Endothelial cell of umbilical vein (primary cell): ENCODE measurements around the gene CAMK2D.

Source experiments
- FOS ChIP-seq: IDR thresholded peaks from 2 replicates; pipeline ENCODE4 v1.6.1; 2011; ENCODE audit warnings: mild to moderate bottlenecking, low read length, moderate library complexity, borderline replicate concordance; ENCODE audit not compliant: insufficient read depth
- JUN ChIP-seq: IDR thresholded peaks from 2 replicates; pipeline ENCODE4 v1.6.1; 2011; ENCODE audit warnings: borderline replicate concordance, low read depth; ENCODE audit not compliant: insufficient read length, insufficient read depth
- MYC ChIP-seq: IDR thresholded peaks from one replicate; pipeline ENCODE4 v1.6.1; 2011; ENCODE audit warnings: mild to moderate bottlenecking, low read depth, low read length
- POLR2A ChIP-seq: IDR thresholded peaks from 2 replicates; pipeline ENCODE4 v1.6.1; 2012; ENCODE audit warnings: low read depth, mild to moderate bottlenecking, control low read depth, low read length
- TF ChIP-seq, protein P1 (sequence below), 2 donors: IDR thresholded peaks; 1 replicate in 1 of 2; 2 replicates in 1 of 2; pipeline ENCODE4 v1.5.1; 2011; ENCODE audit warnings: low read length in 2 of 2, mild to moderate bottlenecking in 2 of 2, moderate library complexity in 2 of 2, control low read depth in 1 of 2, inconsistent platforms in 1 of 2, low read depth in 1 of 2; ENCODE audit not compliant: insufficient read depth in 1 of 2; ENCODE audit errors: extremely low read depth in 1 of 2

DNA sequence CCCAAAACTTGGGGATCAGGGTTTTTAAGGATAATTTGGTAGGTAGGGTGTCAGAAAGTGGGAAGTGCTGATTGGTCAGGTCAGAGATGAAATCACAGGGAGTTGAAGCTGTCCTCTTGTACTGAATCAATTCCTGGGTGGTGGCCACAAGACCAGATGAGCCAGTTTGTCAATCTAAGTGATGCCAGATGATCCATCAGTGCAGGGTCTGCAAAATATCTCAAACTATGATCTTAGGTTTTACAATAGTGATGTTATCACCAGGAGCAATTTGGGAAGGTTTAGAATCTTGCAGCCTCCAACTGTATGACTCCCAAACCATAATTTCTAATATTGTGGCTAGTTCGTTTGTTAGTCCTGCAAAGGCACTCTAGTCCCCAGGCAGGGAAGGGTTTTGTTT lies 43.3 kb downstream of the CAMK2D start:
- TF ChIP-seq POLR2A (no peak), MYC (no peak), JUN (no peak), FOS (no peak)
- TF ChIP-seq, protein P1, sequence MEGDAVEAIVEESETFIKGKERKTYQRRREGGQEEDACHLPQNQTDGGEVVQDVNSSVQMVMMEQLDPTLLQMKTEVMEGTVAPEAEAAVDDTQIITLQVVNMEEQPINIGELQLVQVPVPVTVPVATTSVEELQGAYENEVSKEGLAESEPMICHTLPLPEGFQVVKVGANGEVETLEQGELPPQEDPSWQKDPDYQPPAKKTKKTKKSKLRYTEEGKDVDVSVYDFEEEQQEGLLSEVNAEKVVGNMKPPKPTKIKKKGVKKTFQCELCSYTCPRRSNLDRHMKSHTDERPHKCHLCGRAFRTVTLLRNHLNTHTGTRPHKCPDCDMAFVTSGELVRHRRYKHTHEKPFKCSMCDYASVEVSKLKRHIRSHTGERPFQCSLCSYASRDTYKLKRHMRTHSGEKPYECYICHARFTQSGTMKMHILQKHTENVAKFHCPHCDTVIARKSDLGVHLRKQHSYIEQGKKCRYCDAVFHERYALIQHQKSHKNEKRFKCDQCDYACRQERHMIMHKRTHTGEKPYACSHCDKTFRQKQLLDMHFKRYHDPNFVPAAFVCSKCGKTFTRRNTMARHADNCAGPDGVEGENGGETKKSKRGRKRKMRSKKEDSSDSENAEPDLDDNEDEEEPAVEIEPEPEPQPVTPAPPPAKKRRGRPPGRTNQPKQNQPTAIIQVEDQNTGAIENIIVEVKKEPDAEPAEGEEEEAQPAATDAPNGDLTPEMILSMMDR (IDR thresholded peaks at IDR 0.05; ENCODE audit: extremely low read depth in 1 of 2, insufficient read depth in 1 of 2, low read depth in 1 of 2, low read length in 2 of 2) = no peak
